Measurements from ENCODE around the gene MYL12A.

- no peak for TF ChIP-seq CTCF (IDR thresholded peaks at IDR 0.05)
- no peak for TF ChIP-seq POLR2A (IDR thresholded peaks at IDR 0.05)
These were observed 47.0 kb downstream of the MYL12A start for GRCh38 chr18:3294435-3295080.
